GM12892 (cell line): ENCODE results near the gene MECP2.

Source experiments
- DNase-seq: peaks from one replicate; pipeline ENCODE4 v3.0.0; 2011; ENCODE audit not compliant: insufficient read length
- FAIRE-seq: peaks from 2 replicates; lab custom pipeline; 2011; peaks lifted over from hg19 to GRCh38; lab: Jason Lieb, UNC
- POLR2A ChIP-seq: IDR thresholded peaks from 2 replicates; pipeline ENCODE4 v1.6.1; 2011; ENCODE audit warnings: low read depth, low read length, control low read depth
- POLR2AphosphoS5 ChIP-seq: IDR thresholded peaks from 2 replicates; pipeline ENCODE4 v1.6.1; 2011; ENCODE audit warnings: low read depth, low read length, control low read depth
- TAF1 ChIP-seq: IDR thresholded peaks from 2 replicates; pipeline ENCODE4 v1.6.1; 2011; ENCODE audit warnings: low read depth, mild to moderate bottlenecking, control low read depth, low read length, borderline replicate concordance

Gene MECP2

GRCh38 chrX:154018518-154019060 lies 78.9 kb downstream of the MECP2 start:
- no peak for FAIRE-seq
- TF ChIP-seq POLR2A (no peak), TAF1 (no peak), POLR2AphosphoS5 (no peak)
- DNase-seq, result no peak

GRCh38 chrX:154017766-154018517 lies 79.6 kb downstream of the MECP2 start:
- no peak for DNase-seq
- TF ChIP-seq TAF1 (no peak), POLR2AphosphoS5 (no peak), POLR2A (no peak)
- FAIRE-seq, result no peak

- no peak for DNase-seq
- TF ChIP-seq POLR2A (no peak), POLR2AphosphoS5 (no peak), TAF1 (no peak)
- no peak for FAIRE-seq
Measured at GRCh38 chrX:154016366-154017076, 81.0 kb downstream of the MECP2 start.

- no peak for DNase-seq
- no peak for FAIRE-seq
- no peak for TF ChIP-seq POLR2A
- no peak for TF ChIP-seq POLR2AphosphoS5
- TF ChIP-seq TAF1, result no peak
Measured at GRCh38 chrX:154015581-154016264, 81.8 kb downstream of the MECP2 start.

GRCh38 chrX:154014429-154015380 lies 82.8 kb downstream of the MECP2 start:
- no peak for DNase-seq
- no peak; the same call in 1 of the 2 replicates for TF ChIP-seq POLR2AphosphoS5
- no peak for TF ChIP-seq TAF1
- no peak for TF ChIP-seq POLR2A
- no peak for FAIRE-seq

GRCh38 chrX:154013614-154014360 lies 83.7 kb downstream of the MECP2 start:
- peak; percentile 40 for FAIRE-seq
- peak; percentile 66 for DNase-seq
- no peak for TF ChIP-seq POLR2A
- no peak for TF ChIP-seq POLR2AphosphoS5
- no peak for TF ChIP-seq TAF1

GRCh38 chrX:154013001-154013421 lies 84.5 kb downstream of the MECP2 start:
- no peak for TF ChIP-seq TAF1
- no peak for TF ChIP-seq POLR2AphosphoS5
- no peak for TF ChIP-seq POLR2A
- DNase-seq, result no peak

GRCh38 chrX:154012336-154012991 lies 85.1 kb downstream of the MECP2 start:
- TF ChIP-seq POLR2A, result no peak
- no peak for TF ChIP-seq TAF1
- TF ChIP-seq POLR2AphosphoS5, result no peak
- DNase-seq (no peak), FAIRE-seq (no peak)

More at GRCh38 chrX:154013001-154013421, 84.5 kb downstream of the MECP2 start:
- FAIRE-seq, result no peak
